ENCODE measurements around the gene PBOV1. TPM values are rescaled to one million over a fixed set of nuclear protein-coding genes. Genes with fewer than 3 reads are reported as not detected.

The PBOV1 gene
- total and polyA plus RNA-seq, 7 donors, result not detected

DNA sequence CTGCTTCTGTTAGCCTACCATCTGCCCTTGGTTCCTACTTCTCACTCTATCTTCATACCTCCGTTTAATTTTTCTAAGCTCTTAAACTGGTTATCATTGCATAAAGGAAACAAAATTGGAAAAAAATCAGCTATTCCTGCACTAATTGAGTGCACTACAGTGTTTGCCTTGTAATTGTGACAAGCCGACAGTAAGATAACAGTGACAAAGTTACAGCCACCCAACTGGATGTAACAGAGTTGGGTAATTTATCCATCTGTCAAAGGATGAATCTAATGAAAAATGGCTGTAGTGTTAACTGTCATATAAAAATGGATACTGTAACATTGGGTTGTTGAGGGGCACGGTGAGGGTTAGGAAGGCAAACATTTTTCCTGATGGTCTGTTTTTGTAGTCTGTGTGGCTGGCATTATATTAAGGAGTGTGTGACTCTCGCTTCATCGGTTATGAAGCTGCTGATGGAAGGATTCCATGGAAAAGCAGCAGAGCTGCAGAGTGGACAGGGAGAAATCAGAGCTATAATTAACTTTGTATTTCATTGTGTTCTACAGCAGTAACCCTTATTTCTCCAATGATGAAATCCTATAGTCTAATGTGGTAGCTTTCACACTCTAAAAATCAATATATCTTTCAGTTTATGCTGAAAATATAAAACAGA is 12.7 kb downstream of the PBOV1 start:
- Histone ChIP-seq H3K4me1 (no peaks in the 10 kb centered on the region), H3K9me3 (no peaks in the 10 kb centered on the region), H3K27me3 (ENCODE audit: insufficient read depth in 3 of 3, low read length in 2 of 3) (no peaks in the 10 kb centered on the region), H3K4me3 (no peak overlapping the region), H3K27ac (no peak overlapping the region), H3K36me3 (ENCODE audit: insufficient read depth in 1 of 2, low read depth in 1 of 2) (no peaks in the 10 kb centered on the region)
- TF ChIP-seq, protein P1, sequence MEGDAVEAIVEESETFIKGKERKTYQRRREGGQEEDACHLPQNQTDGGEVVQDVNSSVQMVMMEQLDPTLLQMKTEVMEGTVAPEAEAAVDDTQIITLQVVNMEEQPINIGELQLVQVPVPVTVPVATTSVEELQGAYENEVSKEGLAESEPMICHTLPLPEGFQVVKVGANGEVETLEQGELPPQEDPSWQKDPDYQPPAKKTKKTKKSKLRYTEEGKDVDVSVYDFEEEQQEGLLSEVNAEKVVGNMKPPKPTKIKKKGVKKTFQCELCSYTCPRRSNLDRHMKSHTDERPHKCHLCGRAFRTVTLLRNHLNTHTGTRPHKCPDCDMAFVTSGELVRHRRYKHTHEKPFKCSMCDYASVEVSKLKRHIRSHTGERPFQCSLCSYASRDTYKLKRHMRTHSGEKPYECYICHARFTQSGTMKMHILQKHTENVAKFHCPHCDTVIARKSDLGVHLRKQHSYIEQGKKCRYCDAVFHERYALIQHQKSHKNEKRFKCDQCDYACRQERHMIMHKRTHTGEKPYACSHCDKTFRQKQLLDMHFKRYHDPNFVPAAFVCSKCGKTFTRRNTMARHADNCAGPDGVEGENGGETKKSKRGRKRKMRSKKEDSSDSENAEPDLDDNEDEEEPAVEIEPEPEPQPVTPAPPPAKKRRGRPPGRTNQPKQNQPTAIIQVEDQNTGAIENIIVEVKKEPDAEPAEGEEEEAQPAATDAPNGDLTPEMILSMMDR (IDR thresholded peaks at IDR 0.05), result no peak
- intact Hi-C loops (cut with DNase I), result no loop called here
- peak in 2 of 4 donors; percentile 41 to 63 for ATAC-seq
- DNase-seq, result no peak
- WGBS, 3 donors, result 34 to 48% (median 36%) methylated on average over 5 of the region's 5 CpGs

DNA sequence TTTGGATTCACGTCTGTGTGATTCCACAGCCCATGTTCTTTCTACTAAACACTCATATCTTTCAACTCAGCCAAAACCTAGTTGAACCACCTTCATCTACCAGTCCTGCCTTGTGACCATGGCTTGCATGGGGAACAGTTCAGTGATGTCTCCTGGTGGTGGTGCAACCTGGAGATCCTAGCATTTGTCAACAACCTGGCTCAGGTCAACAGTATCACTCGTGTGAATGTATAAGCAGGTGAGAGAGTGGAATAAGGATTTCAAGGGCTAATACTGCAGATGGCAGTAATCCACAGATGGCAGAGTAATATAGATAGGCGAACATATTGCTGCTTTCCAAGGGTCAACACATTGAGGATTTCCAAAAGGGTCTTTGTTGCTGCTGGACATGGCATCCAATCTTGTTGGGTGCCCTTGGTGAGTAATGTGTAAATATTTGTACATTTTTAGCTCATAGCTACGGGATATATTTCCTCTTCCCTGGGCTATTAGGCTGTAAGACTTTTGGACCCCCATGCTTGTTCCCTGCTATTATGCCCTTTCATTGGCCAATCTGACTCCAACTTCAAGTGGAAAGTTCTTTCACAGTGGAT is 13.4 kb downstream of the PBOV1 start:
- Histone ChIP-seq H3K36me3 (ENCODE audit: insufficient read depth in 1 of 2, low read depth in 1 of 2) (no peaks in the 10 kb centered on the region), H3K4me3 (no peak overlapping the region), H3K27ac (no peak overlapping the region), H3K27me3 (ENCODE audit: insufficient read depth in 3 of 3, low read length in 2 of 3) (no peaks in the 10 kb centered on the region), H3K4me1 (no peaks in the 10 kb centered on the region), H3K9me3 (no peaks in the 10 kb centered on the region)
- 90 to 96% (median 92%) methylated on average over 4 of the region's 4 CpGs for WGBS, 3 donors
- ATAC-seq (no peak), DNase-seq (no peak)
- TF ChIP-seq, protein P1 (IDR thresholded peaks at IDR 0.05), result no peak
- intact Hi-C loops (cut with DNase I), result no loop called here

DNA sequence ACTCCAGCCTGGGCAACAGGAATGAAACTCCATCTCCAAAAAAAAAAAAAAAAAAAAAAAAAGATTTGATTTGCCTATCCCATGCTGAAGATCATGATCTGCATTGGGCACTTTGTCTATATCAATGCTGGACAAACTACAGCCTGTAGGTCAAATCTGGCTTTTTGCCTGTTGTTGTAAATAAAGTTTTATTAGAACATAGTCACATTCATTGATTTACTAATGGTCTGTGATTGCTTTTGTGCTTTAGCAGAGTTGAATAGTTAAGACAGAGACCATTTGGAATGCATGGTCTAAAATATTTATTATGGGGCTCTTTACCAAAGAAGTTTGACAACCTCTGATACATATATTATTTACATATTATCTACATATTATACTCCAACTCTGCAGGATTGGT is 14.0 kb downstream of the PBOV1 start:
- H3K27ac ChIP-seq, result no peak overlapping the region
- TF ChIP-seq, protein P1 (IDR thresholded peaks at IDR 0.05), result no peak
- no peaks in the 10 kb centered on the region for H3K27me3 ChIP-seq (ENCODE audit: insufficient read depth in 3 of 3, low read length in 2 of 3)
- no peaks in the 10 kb centered on the region for H3K4me1 ChIP-seq
- DNase-seq (no peak), ATAC-seq (no peak)
- H3K4me3 ChIP-seq, result no peak overlapping the region
- H3K36me3 ChIP-seq (ENCODE audit: insufficient read depth in 1 of 2, low read depth in 1 of 2), result no peaks in the 10 kb centered on the region
- H3K9me3 ChIP-seq, result no peaks in the 10 kb centered on the region
- intact Hi-C loops (cut with DNase I), result no loop called here

DNA sequence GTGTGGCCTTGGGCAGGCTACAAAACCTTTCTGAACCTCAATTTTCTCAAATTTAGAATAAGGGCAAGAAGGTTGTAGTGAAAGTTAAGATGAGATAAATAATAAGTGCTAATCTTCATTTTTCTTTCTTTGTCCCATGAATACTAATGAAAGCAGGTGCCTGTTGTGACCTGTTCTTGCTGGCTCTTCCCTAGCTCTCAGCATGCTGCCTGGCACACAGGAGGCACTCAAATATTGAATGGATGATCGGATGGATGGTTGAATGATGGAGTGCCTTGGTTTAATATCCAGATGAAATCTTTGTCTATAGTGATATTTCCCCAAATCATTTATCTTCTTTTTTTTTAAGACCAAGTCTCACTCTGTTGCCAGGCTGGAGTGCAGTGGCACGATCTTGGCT is 15.0 kb downstream of the PBOV1 start:
- no peaks in the 10 kb centered on the region for H3K27me3 ChIP-seq (ENCODE audit: insufficient read depth in 3 of 3, low read length in 2 of 3)
- no peaks in the 10 kb centered on the region for H3K4me1 ChIP-seq
- H3K36me3 ChIP-seq (ENCODE audit: insufficient read depth in 1 of 2, low read depth in 1 of 2), result no peaks in the 10 kb centered on the region
- no peak overlapping the region for H3K4me3 ChIP-seq
- ATAC-seq, result no peak
- no peaks in the 10 kb centered on the region for H3K9me3 ChIP-seq
- intact Hi-C loops (cut with DNase I), result no loop called here
- TF ChIP-seq, protein P1 (IDR thresholded peaks at IDR 0.05), result no peak
- no peak for DNase-seq
- no peak overlapping the region for H3K27ac ChIP-seq
- WGBS, 3 donors, result 88 to 91% (median 91%) methylated on average over 2 of the region's 2 CpGs

DNA sequence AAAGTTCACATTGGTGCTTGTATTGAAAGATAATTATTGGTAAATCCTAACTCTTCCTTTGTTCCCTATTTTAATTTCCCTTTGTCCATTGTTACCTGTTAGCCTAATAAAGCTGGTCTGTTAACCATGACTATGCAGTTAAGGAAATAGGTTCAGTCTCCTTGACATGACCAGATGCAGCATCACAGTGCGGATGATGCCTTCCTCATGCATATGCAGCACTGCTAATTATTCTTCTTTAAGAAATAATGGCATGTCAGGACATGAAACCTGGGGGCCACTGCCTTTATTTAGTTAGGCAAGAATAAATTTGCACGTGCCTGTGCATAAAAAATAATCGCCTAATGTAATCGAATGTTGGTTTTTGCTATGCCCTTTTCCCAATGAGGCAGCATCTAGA is 16.5 kb downstream of the PBOV1 start:
- WGBS, 3 donors, result 93 to 96% (median 93%) methylated on average over 4 of the region's 4 CpGs
- intact Hi-C loops (cut with DNase I), result no loop called here
- TF ChIP-seq, protein P1 (IDR thresholded peaks at IDR 0.05), result no peak
- H3K27ac ChIP-seq, result no peak overlapping the region
- H3K4me1 ChIP-seq, result no peaks in the 10 kb centered on the region
- no peaks in the 10 kb centered on the region for H3K36me3 ChIP-seq (ENCODE audit: insufficient read depth in 1 of 2, low read depth in 1 of 2)
- H3K27me3 ChIP-seq (ENCODE audit: insufficient read depth in 3 of 3, low read length in 2 of 3), result no peaks in the 10 kb centered on the region
- DNase-seq (no peak), ATAC-seq (no peak)
- no peaks in the 10 kb centered on the region for H3K9me3 ChIP-seq
- H3K4me3 ChIP-seq, result no peak overlapping the region
